NCI-H748 treated with DMSO at 0.1 percent for 48 hours (cell line): ENCODE results near the gene DUS2.
A peak's percentile ranks its signal among the peaks of the same experiment; 100 is the strongest.
"Not testable (repeated sequence)": the region's sequence is repeated elsewhere in the genome, so short reads cannot be mapped to it uniquely, and the experiment has no call there.

ENCODE experiments used
- DNase-seq: peaks from one replicate; lab custom pipeline; 2025; lab: John Stamatoyannopoulos, UW

Gene DUS2

DNA sequence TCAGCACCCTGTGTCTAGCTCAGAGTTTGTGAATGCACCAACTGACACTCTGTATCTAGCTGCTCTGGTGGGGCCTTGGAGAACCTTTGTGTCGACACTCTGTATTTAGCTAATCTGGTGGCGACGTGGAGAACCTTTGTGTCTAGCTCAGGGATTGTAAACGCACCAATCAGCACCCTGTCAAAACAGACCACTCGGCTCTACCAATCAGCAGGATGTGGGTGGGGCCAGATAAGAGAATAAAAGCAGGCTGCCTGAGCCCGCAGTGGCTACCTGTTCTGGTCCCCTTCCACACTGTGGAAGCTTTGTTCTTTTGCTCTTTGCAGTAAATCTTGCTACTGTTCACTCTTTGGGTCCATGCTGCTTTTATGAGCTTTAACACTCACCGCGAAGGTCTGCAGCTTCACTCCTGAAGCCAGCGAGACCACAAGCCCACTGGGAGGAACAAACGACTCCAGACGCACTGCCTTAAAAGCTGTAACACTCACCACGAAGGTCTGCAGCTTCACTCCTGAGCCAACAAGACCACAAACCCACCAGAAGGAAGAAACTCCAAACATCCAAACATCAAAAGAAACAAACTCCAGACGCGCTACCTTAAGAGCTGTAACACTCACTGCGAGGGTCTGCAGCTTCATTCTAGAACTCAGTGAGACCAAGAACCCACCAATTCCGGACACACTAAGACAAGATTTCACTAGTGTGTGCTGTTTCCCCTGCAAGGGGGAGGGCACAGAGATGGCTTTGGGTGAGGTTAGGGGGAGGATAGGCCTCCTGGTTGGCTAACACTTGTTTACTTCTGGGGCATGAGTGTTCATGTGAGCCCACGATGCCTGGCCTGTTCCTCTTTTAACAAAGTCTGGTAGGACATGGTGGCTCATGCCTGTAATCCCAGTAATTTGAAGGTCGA, 24.1 kb upstream of the DUS2 start, which contains the start of gene DPEP2:
Gene DPEP2, minus strand, starts transcription at position 706 of the 910 bp plus-strand sequence. CDS start 6,272 bp downstream, outside the sequence.
- DNase-seq = not testable (repeated sequence)

DNA sequence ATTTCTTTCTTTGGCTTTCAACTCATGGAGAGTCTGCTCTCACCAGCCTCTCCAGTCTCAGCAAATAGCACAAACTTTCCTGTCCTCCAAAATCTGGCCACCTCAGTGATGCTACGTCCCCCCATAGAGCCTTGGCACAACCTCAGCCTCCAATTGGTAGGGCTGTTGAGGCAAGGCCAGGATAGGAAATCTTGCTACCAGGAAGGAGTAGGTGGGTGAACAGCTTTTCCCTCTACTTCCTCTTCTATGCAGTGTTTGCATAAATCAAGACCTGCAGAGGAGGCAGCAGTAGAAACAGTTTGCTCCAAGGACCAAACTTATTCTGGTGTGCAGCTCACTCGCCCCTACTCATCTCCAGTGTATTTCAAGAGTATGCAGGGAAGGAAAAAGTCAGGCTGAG, 23.1 kb upstream of the DUS2 start:
- DNase-seq = no peak

DNA sequence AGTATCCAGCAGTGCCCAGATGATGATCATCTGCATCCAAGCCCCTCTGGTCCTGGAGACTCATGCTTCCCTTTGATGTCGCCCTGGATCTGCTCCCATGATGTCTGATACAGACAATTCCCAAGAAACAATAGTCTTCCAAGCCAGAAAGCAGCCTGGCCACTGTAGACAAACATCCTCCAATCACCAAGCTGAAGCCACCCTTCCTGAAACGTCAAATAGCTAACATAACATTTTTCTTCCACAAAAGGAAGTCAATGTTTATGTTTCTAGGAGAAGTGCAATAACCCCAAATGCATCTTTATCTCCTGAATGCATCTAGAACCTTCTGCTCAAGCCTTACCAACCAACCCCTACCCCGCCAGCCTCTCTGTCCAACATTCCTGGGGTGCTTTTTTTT, 22.6 kb upstream of the DUS2 start:
- DNase-seq = no peak

DNA sequence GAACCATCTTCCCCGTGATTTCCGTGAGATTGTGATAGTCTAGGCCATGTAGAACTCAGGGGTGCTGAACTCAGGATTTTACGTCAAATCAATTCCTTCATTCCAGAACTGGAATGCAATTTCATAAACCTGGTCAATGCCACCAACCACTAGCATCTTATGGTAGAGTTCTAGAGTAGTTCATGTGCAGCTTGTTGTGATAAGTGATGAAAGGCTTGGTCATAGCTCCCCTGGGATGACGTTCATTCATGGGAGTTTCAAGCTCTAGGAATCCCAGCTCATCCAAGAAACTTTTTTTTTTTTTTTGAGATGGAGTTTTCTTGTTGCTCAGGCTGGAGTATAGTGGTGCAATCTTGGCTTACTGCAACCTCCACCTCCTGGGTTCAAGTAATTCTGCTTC, 20.1 kb upstream of the DUS2 start:
- DNase-seq = no peak

DNA sequence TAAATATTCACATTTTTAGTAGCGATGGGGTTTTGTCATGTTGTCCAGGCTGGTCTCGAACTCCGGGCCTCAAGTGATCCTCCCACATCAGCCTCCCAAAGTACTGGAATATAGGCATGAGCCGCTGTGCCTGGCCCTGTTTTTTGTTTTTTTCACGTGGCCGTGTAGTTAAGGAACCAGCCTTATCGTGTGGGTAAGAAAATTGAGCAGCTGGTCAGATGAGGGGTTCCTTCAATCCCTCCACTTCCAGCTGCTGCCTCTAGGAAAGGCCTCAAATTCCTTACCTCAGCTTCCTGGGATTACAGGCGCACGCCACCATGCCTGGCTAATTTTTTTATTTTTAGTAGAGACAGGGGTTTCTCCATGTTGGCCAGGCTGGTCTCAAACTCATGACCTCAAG, 17.9 kb upstream of the DUS2 start:
- DNase-seq = no peak

DNA sequence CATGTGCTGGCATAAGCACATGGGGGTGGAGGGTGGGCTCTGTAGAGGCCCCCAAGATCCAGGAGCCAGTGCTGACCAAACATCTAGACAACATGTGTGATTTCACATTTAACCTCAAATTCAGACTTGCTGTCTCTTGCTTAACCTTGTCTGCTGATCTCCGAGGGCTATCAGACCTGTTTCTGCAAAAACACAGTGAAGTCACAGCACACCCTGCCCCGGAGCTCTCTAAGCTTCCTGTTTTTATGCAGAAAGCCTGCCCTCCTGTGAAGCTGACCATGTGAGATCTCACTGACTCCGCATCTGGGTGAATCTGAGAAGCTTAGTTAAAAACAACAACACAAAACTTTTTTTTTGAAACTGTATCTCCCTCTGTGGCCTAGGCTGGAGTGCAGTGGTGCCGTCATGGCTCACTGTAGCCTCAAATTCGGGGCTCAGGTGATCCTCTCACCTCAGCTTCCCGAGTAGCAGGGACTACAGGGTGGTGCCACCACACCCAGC, 17.2 kb upstream of the DUS2 start:
- no peak for DNase-seq

DNA sequence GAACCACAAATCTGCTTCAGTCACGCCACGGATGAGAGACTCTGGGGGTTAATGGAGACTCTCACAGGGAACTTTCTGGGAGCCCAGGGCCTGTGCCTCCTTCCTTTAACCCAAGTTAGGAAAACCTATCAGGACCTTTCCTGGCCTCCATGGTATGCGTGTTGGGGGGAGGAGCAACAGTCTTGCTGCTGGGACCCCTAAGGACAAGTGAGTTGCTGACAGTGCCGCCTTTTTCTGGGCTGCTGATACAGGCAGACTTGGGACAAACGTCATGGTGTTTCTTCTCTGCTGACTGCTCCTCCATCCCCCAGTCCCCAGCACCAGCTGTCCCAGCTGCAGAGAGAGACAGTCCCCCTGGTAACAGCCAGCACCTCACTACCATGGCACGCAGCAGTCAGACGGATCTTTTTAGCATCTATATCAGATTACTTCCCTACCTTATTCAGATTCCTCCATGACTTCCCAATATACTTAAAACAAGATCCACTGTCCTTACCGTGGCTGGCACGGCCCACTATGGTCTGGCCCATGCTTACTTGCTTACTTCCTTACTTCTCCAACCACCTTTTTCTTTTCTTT, 13.8 kb upstream of the DUS2 start:
- no peak for DNase-seq

DNA sequence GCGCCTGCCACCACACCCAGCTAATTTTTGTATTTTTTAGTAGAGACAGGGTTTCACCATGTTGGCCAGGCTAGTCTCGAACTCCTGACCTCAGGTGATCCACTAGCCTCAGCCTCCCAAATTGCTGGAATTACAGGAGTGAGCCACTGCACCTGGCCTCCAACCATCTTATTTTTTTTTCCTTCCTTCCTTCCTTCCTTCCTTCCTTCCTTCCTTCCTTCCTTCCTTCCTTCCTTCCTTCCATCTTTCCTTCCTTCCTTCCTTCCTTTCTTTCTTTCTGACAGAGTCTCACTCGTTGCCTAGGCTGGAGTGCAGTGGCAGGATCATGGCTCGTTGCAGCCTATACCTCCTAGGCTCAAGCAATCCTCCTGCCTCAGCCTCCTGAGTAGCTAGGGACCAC, 13.2 kb upstream of the DUS2 start:
- DNase-seq = not testable (repeated sequence)

DNA sequence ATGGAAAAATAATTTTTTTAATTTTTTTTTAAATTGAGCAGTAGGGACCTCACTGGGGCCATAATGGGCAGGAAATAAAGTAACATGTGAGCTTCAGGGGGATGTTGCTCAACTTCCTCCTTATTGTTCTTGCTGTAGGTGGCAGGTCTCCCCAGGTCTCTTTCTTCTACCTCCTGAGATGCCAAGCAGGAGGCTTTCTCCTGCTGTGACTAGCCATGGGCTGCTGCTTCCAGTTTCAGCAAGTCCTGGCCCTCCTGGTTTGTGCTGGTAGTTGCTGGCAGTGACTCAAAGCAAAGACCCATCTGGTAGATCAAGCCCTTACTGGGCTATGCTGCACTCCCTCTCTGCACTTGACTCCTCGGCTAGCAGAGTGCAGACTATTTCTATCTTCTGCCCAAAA, 9.6 kb upstream of the DUS2 start:
- no peak for DNase-seq

DNA sequence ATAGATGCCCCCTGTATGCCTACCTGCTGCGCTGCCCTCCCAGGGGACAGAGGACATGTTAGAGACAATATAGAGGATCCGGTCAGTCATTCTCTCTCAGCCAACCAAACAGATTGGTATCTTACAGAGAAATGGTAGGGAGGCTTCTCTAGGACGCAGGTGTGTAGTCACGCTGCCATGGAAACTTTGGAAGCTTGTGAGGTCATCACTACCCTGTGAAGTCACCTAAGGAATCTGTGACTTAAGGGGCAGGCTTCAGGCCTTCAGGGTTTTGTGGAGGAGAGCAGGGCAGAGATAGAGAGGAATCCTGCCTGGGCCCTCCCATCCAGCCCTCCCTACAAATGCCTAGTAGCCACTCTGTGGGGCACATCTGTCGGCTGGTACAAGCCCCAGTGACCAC, 7.4 kb upstream of the DUS2 start, which contains the start of gene DPEP2NB:
Gene DPEP2NB, minus strand, starts transcription at position 231 of the 400 bp plus-strand sequence. Its CDS starts 141 bp downstream, at position 90.
- DNase-seq = no peak

DNA sequence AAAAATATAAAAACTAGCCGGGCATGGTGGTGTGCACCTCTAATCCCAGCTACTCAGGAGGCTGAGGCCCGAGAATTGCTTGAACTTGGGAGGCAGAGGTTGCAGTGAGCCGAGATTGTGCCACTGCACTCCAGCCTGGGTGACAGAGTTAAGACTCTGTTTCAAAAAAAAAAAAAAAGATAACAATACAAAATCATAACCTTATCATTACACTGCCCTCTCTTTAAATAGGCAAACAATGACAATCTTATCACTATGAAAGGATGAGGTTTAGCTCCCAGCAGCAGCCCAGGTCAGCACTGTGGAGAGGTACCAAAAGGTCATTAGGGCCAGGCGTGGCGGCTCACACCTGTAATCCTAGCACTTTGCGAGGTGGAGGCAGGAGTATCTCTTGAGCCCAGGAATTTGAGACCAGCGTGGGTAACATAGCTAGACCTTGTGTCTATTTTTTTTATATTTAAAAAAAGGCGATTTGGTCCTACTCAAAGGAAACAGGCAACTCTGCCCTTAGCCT, 3.9 kb upstream of the DUS2 start:
- no peak for DNase-seq

DNA sequence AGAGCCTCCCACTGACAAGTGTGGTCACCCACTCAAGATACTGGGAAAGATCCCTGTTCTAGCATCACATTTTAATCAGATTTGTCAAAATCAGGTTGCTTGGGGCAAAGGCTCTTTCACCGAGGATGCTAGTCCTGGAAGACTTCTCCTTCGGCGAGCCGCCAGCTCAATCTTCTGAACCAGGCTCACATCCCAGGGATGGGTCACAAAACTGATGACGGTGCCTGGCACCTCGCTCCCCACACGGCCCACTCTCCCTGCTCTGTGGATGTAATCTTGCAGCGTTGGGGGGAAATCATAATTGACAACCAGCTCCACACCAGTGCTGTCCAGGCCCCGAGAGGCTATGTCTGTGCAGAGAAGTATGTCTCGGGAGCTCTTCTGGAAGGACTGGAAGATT, 1.6 kb upstream of the DUS2 start:
- no peak for DNase-seq

DNA sequence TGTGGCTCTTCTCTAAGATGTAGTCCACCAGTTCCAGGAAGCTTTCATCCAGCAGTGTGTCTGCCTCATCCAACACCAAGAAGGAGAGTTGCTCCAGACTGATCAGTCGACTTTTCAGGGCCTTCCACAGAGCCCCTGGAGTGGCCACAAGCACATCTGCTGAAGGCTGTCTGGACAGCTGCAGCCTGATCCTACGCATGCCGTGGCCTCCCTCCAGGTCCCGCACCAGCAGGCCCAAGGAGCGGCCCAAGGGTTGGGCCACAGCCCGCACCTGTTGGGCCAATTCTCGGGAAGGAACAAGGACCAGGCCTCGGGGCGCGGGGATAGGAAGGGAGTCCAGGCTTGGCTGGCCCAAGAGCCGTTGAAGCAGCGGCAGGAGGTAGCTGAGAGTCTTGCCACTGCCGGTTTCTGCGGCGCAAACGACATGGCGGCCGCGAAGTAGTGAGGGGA, 781 bp upstream of the DUS2 start:
- DNase-seq = no peak

DNA sequence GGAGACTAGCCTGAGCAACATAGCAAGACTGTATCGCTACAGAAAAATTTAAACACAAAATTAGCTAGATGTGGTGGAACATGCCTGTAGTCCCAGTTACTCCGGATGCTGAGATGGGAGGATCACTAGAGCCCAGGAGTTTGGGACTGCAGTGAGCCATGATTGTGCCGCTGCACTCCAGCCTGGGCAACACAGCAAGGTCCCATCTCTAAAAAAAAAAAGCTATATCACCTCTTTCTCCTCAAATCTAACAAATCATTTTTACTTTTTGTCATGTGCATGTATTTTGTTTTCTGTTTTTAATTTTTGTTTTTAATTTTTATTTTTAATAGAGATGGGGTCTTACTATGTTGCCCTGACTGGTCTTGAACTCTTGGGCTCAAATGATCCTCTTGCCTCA, 5.9 kb downstream of the DUS2 start:
- DNase-seq = no peak

DNA sequence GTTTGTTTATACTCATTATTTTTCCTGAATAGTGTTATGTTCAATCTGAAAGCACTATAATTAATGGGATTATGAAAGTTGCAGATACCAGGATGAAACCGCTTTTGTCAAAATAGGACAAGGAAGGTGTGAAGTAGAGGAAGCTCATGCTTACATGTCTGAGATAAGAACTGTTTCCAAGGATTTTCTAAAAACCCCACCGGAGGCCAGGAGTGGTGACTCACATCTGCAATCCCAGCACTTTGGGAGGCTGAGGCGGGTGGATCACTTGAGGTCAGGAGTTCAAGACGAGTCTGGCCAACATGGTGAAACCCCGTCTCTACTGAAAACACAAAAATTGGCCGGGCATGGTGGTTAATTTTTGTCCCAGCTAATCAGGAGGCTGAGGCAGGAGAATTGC, 7.0 kb downstream of the DUS2 start:
- DNase-seq = not testable (repeated sequence)

DNA sequence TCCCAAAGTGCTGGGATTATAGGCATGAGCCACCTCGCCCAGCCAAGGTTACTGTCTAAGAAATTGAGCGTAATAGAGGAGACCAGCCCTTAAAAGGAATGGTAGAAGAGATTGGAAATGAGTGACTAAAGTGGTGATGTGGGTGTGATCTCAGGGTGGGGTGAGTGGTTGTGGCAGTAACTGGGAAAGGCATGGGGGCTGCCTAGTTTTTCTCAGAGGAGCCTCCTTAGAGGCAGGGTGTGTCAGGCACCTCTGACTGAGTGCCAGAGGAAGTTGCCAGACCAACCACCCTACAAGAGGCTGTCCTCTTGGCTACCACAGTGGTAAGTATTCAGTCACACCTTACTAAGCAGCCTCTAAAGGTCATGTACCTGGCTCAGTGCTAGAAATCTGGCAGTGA, 8.9 kb downstream of the DUS2 start:
- DNase-seq = no peak

DNA sequence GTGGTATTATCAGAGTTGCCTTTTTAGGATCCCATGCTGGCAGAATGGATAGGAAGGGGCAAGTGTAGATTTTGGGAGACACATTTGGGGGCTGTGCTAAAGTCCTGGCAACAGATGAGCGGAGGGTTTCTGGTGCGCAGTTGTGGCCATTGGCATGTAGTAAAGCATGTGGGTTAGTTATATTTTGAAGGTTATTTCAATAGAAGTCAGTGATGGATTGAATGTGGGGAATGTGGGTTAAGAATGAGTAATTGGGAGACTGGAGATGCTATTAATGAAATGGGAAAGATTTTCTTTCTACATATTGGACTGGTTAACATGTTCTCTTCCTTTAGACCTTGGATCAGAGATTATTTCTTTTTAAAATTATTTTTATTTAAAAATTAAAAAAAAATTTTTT, 10.0 kb downstream of the DUS2 start:
- DNase-seq = no peak

DNA sequence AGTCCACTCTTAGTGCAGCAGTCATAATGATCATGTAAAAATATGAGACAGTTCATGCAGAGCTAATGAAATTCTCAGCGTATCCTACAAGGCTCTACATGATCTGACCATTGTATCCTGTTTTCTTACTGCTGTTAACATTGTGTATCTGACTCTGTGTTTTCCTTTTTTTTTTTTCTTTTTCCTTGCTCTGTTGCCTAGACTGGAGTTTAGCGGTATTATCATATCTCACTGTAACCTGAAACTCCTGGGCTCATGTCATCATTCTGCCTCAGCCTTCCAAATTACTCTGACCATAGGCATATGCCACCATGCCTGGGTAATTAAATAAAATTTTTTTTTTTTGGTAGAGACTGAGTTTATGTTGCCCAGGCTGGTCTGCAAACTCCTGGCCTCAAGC, 12.1 kb downstream of the DUS2 start:
- DNase-seq = no peak

DNA sequence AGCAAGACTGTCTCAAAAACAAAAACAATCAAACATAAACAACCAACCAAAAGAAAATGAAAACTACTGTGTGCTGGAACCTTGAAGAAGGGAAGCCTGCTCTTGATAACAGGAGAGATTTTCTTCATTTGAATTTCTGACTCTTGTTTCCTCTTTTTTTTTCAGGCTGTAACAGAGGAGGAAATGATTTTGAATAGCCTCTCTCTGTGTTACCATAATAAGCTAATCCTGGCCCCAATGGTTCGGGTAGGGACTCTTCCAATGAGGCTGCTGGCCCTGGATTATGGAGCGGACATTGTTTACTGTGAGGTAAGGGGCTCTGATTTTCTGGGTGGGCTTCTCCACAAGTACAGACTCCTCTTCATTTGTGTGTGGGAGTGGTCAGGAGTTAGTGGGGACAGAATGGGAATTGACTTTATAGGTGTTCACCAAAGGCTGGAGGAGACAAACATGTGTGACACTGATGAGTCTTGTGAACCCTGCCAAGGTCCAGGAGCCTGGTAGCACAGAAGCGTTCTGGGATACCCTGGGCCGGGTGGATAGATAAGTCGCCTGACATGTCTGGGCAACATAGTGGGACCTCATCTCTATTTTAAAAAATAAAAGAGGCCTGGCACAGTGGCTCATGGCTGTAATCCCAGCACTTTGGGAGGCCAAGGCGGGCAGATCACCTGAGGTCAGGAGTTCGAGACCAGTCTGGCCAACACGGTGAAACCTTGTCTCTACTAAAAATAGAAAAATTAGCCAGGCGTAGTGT, 14.9 kb downstream of the DUS2 start:
- no peak for DNase-seq

DNA sequence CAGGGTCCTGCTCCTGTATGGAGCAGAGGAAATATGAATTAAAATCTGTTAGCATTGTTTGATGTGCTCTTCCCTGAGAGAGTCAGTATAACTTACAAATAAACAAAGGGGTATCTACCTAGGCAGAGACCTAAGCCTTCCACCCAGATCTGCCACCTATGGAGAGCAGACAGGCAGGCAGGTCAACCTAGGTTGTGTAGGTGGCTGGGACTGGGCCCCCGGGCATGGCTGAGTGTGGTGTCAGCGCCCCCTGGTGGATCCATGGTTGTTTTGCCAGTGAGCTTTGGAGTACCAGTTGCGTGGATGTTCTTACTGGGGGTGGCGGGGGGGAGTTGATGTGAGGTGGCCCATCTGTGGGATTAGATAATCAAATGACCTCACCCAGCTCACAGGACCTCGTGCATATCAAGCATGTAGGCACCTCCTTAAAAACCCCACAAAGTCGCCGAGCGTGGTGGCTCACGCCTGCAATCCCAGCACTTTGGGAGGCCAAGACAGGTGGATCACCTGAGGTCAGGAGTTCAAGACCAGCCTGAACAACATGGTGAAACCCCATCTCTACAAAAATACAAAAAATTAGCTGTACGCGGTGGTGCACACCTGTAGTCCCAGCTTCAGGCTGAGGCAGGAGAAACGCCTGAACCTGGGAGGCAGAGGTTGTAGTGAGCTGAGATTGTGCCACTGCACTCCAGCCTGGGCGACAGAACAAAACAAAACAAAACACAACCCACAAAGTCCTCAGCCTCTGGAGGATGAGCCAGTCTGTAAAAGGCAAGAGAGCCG, 17.6 kb downstream of the DUS2 start:
- DNase-seq = peak; percentile 2

DNA sequence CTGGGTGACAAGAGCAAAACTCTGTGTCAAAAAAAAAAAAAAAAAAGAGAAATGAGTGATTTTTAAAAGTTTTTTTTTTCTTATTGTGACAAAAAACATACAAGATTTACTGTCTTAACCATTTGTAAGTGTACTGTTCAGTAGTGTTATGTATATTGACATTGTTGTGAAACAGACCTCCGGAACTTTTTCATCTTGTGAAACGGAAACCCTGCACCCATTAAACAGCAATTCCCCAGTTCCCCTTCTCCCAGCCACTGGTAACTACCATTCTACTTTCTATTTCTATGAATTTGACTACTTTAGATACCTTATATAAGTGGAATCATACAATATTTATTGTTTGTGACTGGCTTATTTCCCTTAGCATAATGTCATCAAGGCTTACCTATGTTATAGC, 18.7 kb downstream of the DUS2 start:
- no peak for DNase-seq
